22Rv1 (cell line): ENCODE results near the gene CDH18.

Experiments
- CTCF ChIP-seq: fragments of 450-650 bp; IDR thresholded peaks from 2 replicates; pipeline ENCODE4 v1.5.1; 2017; ENCODE audit warnings: mild to moderate bottlenecking
- ZFX ChIP-seq: fragments of 450-650 bp; IDR thresholded peaks from 2 replicates; pipeline ENCODE4 v1.6.1; 2017; ENCODE audit warnings: antibody characterized with exemption, borderline replicate concordance

- TF ChIP-seq CTCF: no peak
- no peak for TF ChIP-seq ZFX
Observed at GRCh38 chr5:19977099-19977498, 10.9 kb downstream of the CDH18 start.
